Progenitor cell of endocrine pancreas (in vitro differentiated cells): ENCODE data around the gene NFKBIE. TPM values are rescaled to one million over a fixed set of nuclear protein-coding genes. Genes with fewer than 3 reads are reported as not detected.

Source experiments
- DNase-seq: peaks from one replicate; pipeline ENCODE4 v3.0.0; 2021; ENCODE audit warnings: low spot score; ENCODE audit not compliant: unreplicated experiment
- H3K27ac Mint-ChIP-seq: 2 replicates; pipeline ENCODE4 v1.8.0; 2021; ENCODE audit warnings: mild to moderate bottlenecking, moderate library complexity, mixed read lengths
- H3K27me3 Mint-ChIP-seq: 2 replicates; pipeline ENCODE4 v1.8.0; 2021; ENCODE audit warnings: mixed read lengths
- H3K36me3 Mint-ChIP-seq: 2 replicates; pipeline ENCODE4 v1.8.0; 2022; ENCODE audit warnings: mixed read lengths; ENCODE audit not compliant: insufficient read depth
- H3K4me1 Mint-ChIP-seq: 2 replicates; pipeline ENCODE4 v1.8.0; 2021; ENCODE audit warnings: low read depth, mixed read lengths
- H3K4me3 Mint-ChIP-seq: 2 replicates; pipeline ENCODE4 v1.8.0; 2021; ENCODE audit warnings: low read depth, mild to moderate bottlenecking, moderate library complexity, mixed read lengths
- H3K9me3 Mint-ChIP-seq: 2 replicates; pipeline ENCODE4 v1.8.0; 2021; ENCODE audit warnings: low read depth, mixed read lengths
- total RNA-seq: library from RNA; stranded (reverse); gene quantifications from 2 replicates; pipeline ENCODE4 v1.2.1, GENCODE V29; 2021
- TF ChIP-seq, protein P1 (sequence below): fragments of 200-600 bp; sonication (generic); IDR thresholded peaks from one replicate; pipeline ENCODE4 v1.5.0; 2021; ENCODE audit warnings: antibody characterized with exemption, mild to moderate bottlenecking; ENCODE audit not compliant: unreplicated experiment

Gene NFKBIE
- total RNA-seq, 1 donor from 2014 or later = 7.1 TPM

DNA sequence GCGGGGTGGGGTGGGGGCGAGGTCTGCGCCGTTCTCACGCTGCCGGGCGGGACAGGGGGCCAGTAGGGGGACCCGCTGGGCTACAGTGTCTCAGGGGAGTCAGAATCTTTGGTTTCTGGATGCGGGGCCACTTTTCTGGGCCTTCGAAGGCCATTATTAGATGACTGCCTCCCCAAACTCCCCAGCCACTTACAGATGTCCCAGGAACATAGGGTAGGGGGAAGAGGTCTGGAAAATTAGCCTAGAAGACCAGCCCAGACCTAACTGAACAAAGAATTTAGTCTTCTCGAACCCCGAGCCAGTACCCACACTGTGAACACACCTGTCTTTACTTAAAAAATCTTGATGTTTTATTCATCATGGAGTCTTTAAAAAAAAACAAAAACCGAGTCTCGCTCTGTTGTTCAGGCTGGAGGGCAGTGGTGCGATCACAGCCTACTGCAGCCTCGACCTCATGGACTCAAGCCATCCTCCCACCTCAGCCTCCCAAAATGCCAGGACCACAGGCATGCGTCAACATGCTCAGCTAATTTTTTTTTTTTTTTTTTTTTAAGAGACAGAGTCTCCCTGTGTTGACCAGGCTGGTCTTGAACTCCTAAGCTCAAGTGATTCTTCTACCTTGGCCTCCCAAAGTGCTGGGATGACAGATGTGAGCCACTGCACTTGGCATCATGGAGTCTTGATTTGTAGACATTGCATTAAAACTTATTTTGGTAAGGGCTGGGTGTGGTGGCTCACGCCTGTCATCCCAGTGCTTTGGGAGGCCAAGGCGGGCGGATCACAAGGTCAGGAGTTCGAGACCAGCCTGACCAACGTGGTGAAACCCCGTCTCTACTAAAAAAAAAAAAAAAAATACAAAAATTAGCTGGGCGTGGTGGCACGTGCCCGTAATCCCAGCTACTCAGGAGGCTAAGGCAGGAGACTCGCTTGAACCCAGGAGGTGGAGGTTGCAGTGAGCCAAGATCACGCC lies 45.3 kb downstream of the NFKBIE start:
- Mint-ChIP-seq H3K36me3 (no peaks in the 10 kb centered on the region), H3K4me3 (peak overlapping the region; percentile 70), H3K4me1 (peaks cover 33% of the 10 kb centered on the region), H3K9me3 (no peaks in the 10 kb centered on the region), H3K27ac (peak overlapping the region; percentile 52), H3K27me3 (peaks cover 35% of the 10 kb centered on the region)
- TF ChIP-seq, protein P1, sequence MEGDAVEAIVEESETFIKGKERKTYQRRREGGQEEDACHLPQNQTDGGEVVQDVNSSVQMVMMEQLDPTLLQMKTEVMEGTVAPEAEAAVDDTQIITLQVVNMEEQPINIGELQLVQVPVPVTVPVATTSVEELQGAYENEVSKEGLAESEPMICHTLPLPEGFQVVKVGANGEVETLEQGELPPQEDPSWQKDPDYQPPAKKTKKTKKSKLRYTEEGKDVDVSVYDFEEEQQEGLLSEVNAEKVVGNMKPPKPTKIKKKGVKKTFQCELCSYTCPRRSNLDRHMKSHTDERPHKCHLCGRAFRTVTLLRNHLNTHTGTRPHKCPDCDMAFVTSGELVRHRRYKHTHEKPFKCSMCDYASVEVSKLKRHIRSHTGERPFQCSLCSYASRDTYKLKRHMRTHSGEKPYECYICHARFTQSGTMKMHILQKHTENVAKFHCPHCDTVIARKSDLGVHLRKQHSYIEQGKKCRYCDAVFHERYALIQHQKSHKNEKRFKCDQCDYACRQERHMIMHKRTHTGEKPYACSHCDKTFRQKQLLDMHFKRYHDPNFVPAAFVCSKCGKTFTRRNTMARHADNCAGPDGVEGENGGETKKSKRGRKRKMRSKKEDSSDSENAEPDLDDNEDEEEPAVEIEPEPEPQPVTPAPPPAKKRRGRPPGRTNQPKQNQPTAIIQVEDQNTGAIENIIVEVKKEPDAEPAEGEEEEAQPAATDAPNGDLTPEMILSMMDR = peak; percentile 27
- DNase-seq = no peak

DNA sequence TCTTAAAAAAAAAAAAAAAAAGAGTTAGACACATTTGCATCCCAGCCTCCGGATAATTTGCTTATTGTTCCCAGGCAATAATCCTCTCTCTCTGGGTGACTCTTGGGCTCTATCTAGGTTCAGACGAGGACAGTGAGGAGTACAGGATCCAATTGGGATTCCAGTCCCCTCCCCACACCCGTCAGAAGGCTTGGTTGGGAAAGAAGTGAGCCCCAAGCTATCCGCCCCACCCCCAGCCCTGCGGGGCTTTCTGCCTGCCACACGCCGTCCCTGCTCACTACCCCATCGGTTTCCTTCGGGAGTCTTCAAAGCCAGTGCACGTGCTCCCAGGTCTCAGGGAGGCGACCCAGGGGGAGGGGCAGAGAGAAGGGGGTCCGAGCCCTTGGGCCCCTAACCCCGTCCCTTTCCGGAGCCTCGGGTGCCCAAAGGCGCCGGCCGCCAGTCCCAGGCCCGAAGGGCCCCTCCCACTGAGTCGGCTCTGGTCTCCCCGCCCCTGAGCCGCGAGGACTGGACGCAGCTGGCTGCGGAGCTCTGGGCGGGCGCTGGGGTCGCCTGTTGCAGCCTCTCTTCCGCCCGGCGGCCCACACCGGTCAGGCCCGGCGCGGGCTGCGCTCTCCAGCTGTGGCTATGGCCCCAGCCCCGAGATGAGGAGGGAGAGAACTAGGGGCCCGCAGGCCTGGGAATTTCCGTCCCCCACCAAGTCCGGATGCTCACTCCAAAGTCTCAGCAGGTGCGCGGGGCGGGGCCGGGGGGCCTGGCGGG lies 46.1 kb downstream of the NFKBIE start:
- Mint-ChIP-seq H3K36me3 (no peaks in the 10 kb centered on the region), H3K4me1 (peaks cover 25% of the 10 kb centered on the region), H3K27ac (peak overlapping the region; percentile 79), H3K4me3 (peak overlapping the region; percentile 70), H3K27me3 (peaks cover 28% of the 10 kb centered on the region), H3K9me3 (no peaks in the 10 kb centered on the region)
- TF ChIP-seq, protein P1 = no peak
- DNase-seq = peak; percentile 59

- H3K36me3 Mint-ChIP-seq = no peaks in the 10 kb centered on the region
- H3K27me3 Mint-ChIP-seq = peaks cover 24% of the 10 kb centered on the region
- no peak for DNase-seq
- H3K9me3 Mint-ChIP-seq = no peaks in the 10 kb centered on the region
- no peak overlapping the region for H3K27ac Mint-ChIP-seq
- TF ChIP-seq, protein P1 = no peak
- peaks cover 17% of the 10 kb centered on the region for H3K4me1 Mint-ChIP-seq
- H3K4me3 Mint-ChIP-seq = no peak overlapping the region
These were observed 47.8 kb downstream of the NFKBIE start for GRCh38 chr6:44217332-44218143.

GRCh38 chr6:44216677-44217331 lies 48.5 kb downstream of the NFKBIE start, which contains the start of gene MYMX:
MYMX (plus strand) TSS chr6:44216926; CDS start chr6:44217472, 546 bp downstream.
- H3K4me1 Mint-ChIP-seq = peaks cover 17% of the 10 kb centered on the region
- no peak for DNase-seq
- no peaks in the 10 kb centered on the region for H3K9me3 Mint-ChIP-seq
- H3K4me3 Mint-ChIP-seq = no peak within 1 kb of the TSS
- H3K27ac Mint-ChIP-seq = no peak within 1 kb of the TSS
- peaks cover 23% of the 10 kb centered on the region for H3K27me3 Mint-ChIP-seq
- no peaks in the 10 kb centered on the region for H3K36me3 Mint-ChIP-seq
- TF ChIP-seq, protein P1 = no peak
